ENCODE results near the gene LYPD3.

- no peak for TF ChIP-seq POLR2A (IDR thresholded peaks at IDR 0.05)
- TF ChIP-seq CTCF (IDR thresholded peaks at IDR 0.05): no peak
Measured at GRCh38 chr19:43489310-43489709, 23.9 kb upstream of the LYPD3 start.
